ENCODE results near the gene C1RL. TPM values are rescaled to one million over a fixed set of nuclear protein-coding genes. Genes with fewer than 3 reads are reported as not detected.
"Not testable (repeated sequence)": the region's sequence is repeated elsewhere in the genome, so short reads cannot be mapped to it uniquely, and the experiment has no call there.

C1RL gene
- total RNA-seq, 1 experiment from 2014 or later: 8.9 TPM

DNA sequence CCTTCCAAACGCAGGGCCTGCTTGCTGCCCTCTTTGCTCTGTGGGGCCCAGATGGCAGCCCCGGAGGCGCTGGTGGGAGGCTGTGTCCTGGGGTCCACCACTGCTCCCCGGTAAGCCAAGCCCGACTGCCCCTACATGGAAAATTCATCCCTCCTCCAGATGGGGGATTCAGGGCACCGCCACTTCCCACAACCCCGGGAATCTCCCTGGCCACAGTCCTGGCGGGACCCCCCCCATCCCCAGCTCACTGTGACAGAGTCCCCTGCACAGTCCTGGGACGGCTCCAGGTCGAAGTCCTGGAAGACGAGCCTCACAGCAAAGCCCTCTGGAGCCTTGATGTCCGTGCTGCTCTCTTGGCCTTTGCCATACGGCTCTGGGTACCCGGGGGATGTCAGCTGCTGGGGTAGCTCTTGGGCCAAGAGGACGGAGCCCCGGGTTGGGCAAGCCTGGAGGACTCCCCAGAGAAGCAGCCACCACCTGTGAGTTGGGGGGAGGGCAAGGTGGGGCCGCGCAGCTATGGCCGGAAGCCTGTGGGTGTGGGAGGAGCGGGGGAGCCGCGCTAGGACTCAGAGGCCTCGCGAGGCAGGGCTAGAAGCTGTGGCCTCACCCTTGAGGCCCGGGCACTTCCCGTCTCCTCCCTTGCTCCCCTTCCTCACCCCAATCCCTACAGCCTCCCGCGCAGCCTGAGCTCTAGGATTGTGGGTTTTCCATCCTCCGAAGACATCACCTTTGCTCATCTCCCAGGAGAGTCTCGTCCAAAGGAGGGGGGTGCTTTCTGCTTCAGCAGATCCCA lies 815 bp downstream of the C1RL start:
- intact Hi-C loops (cut with micrococcal nuclease): loop anchor here (2.0 kb wide), 1 partner anchor 47 kb away; the partner anchor contains the start of gene C1S
- CTCF ChIA-PET: interaction anchor here (0.9 kb wide), 1 partner anchor 47 kb away, joined by 3 read pairs; no protein-coding TSS in a partner anchor
- POLR2A ChIA-PET (ENCODE audit: unreplicated experiment): interaction anchor here (1.1 kb wide), 1 partner anchor 164 kb away, joined by 10 read pairs; the partner anchor contains the start of gene C12orf57
- Histone ChIP-seq H3K4me1 (ENCODE audit: insufficient read depth, low read length) (no peaks in the 10 kb centered on the region; the same call in 1 of the 2 replicates), H3K4me3 (ENCODE audit: low read length) (peak overlapping the region; percentile 92), H3K27me3 (ENCODE audit: low read length) (no peaks in the 10 kb centered on the region), H4K20me1 (ENCODE audit: low read length) (no peaks in the 10 kb centered on the region), H3K36me3 (ENCODE audit: low read depth, low read length) (peaks cover 5% of the 10 kb centered on the region; the same call in 1 of the 2 replicates), H3F3A (ENCODE audit: low read length, unreplicated experiment) (no peaks in the 10 kb centered on the region), H2AFZ (ENCODE audit: low read length) (peak overlapping the region; percentile 80), H3K79me2 (ENCODE audit: low read length) (peaks cover 19% of the 10 kb centered on the region; the same call in 1 of the 2 replicates), H3K27ac (ENCODE audit: low read length) (peak overlapping the region; percentile 58), H3K9me2 (replicated peaks; ENCODE audit: low read length) (no peaks in the 10 kb centered on the region), H3K9ac (ENCODE audit: low read length) (peak overlapping the region; percentile 84), H3K4me2 (ENCODE audit: low read length) (peak overlapping the region; percentile 82), H3K9me3 (ENCODE audit: low read length) (no peaks in the 10 kb centered on the region)
- peak; percentile 91 for ATAC-seq
- BruUV-seq (replicated peaks): TSS peak; percentile 48
- peak; percentile 64 for DNase-seq
- TF ChIP-seq EZH2phosphoT487 (IDR thresholded peaks at IDR 0.05; ENCODE audit: borderline replicate concordance, low read length) (no peak), CTCF (conservative IDR thresholded peaks at IDR 0.05; ENCODE audit: low read depth, low read length) (no peak), EZH2 (IDR thresholded peaks at IDR 0.05; ENCODE audit: low read length, unreplicated experiment) (no peak)

DNA sequence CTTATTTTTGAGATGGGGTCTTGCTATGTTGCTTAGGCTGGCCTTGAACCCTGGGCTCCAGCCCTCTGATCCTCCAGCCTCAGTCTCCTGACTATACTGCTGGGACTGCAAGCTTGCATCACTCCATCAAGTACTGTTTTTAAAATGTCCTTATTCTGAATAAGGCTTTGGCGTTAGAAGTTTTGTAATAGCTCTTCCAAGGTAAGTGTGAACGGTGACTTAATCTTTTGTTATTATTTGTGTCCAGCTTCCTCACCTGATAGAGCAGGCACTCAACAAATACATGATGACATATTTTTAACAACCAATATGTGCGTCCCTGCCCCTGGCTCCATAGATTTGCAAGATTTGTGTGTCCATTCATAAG lies 1.4 kb downstream of the C1RL start:
- TF ChIP-seq CTCF (conservative IDR thresholded peaks at IDR 0.05; ENCODE audit: low read depth, low read length): no peak
- no peak for TF ChIP-seq EZH2 (IDR thresholded peaks at IDR 0.05; ENCODE audit: low read length, unreplicated experiment)
- TF ChIP-seq EZH2phosphoT487 (IDR thresholded peaks at IDR 0.05; ENCODE audit: borderline replicate concordance, low read length): no peak
- POLR2A ChIA-PET (ENCODE audit: unreplicated experiment): no interaction called here
- BruUV-seq (replicated peaks): no TSS peak
- H3K79me2 ChIP-seq (ENCODE audit: low read length): peaks cover 19% of the 10 kb centered on the region; the same call in 1 of the 2 replicates
- no peaks in the 10 kb centered on the region for H3F3A ChIP-seq (ENCODE audit: low read length, unreplicated experiment)
- intact Hi-C loops (cut with micrococcal nuclease): loop anchor here (2.0 kb wide), 1 partner anchor 47 kb away; the partner anchor contains the start of gene C1S
- no peaks in the 10 kb centered on the region for H3K9me3 ChIP-seq (ENCODE audit: low read length)
- DNase-seq (peak; percentile 11), ATAC-seq (no peak)
- H3K4me3 ChIP-seq (ENCODE audit: low read length): peak overlapping the region; percentile 92
- CTCF ChIA-PET: interaction anchor here (0.6 to 0.9 kb wide), 2 partner anchors 46 to 89 kb away, joined by 3 read pairs; partner anchors contain the start of gene LPCAT3
- no peaks in the 10 kb centered on the region; the same call in 1 of the 2 replicates for H3K4me1 ChIP-seq (ENCODE audit: insufficient read depth, low read length)
- no peaks in the 10 kb centered on the region for H3K27me3 ChIP-seq (ENCODE audit: low read length)
- peak overlapping the region; percentile 82 for H3K4me2 ChIP-seq (ENCODE audit: low read length)
- no peaks in the 10 kb centered on the region for H4K20me1 ChIP-seq (ENCODE audit: low read length)
- H2AFZ ChIP-seq (ENCODE audit: low read length): peak overlapping the region; percentile 80
- H3K36me3 ChIP-seq (ENCODE audit: low read depth, low read length): peaks cover 5% of the 10 kb centered on the region; the same call in 1 of the 2 replicates
- no peaks in the 10 kb centered on the region for H3K9me2 ChIP-seq (replicated peaks; ENCODE audit: low read length)
- no peak overlapping the region for H3K27ac ChIP-seq (ENCODE audit: low read length)
- H3K9ac ChIP-seq (ENCODE audit: low read length): peak overlapping the region; percentile 84

DNA sequence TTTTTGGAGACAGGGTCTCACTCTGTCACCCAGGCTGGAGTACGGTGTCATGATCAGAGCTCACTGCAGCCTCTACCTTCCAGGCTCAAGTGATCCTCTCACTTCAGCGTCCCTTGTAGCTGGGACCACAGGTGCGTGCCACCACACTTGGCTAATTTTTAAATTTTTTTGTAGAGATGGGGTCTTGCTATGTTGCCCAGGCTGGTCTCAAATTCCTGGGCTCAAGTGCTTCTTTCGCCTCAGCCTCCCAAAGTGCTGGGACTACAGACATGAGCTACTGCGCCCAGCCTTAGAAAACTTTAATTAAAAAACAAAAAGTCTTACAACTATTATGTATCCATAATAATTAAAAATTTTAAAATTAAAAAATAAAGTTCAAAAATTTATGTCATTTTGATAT lies 1.8 kb downstream of the C1RL start:
- not testable (repeated sequence) for H3K27me3 ChIP-seq (ENCODE audit: low read length)

More for the DNA sequence above, 1.8 kb downstream of the C1RL start:
- DNase-seq; H3K9me2 ChIP-seq (replicated peaks; ENCODE audit: low read length); H3F3A ChIP-seq (ENCODE audit: low read length, unreplicated experiment); H3K4me3 ChIP-seq (ENCODE audit: low read length); H2AFZ ChIP-seq (ENCODE audit: low read length); H3K36me3 ChIP-seq (ENCODE audit: low read depth, low read length); H3K27ac ChIP-seq (ENCODE audit: low read length); BruUV-seq (replicated peaks); H3K9ac ChIP-seq (ENCODE audit: low read length); H3K9me3 ChIP-seq (ENCODE audit: low read length); POLR2A ChIA-PET (ENCODE audit: unreplicated experiment); H4K20me1 ChIP-seq (ENCODE audit: low read length); H3K4me2 ChIP-seq (ENCODE audit: low read length); H3K4me1 ChIP-seq (ENCODE audit: insufficient read depth, low read length); ATAC-seq; intact Hi-C loops (cut with micrococcal nuclease): not testable (repeated sequence)
- peaks cover 19% of the 10 kb centered on the region; the same call in 1 of the 2 replicates for H3K79me2 ChIP-seq (ENCODE audit: low read length)
- CTCF ChIA-PET: interaction anchor here (0.6 to 0.9 kb wide), 2 partner anchors 46 to 89 kb away, joined by 3 read pairs; partner anchors contain the start of gene LPCAT3

All from PC-3 (cell line).